Activated CD4-positive, alpha-beta T cell treated with anti-CD3 and anti-CD28 coated beads for 36 hours (primary cell): ENCODE data around the gene CHRM4. TPM values are rescaled to one million over a fixed set of nuclear protein-coding genes. Genes with fewer than 3 reads are reported as not detected.

Source experiments
- ATAC-seq: fragments of 200-7000 bp; cut with Tn5 transposase; one replicate; pipeline ENCODE4 v1.10.0; 2021; ENCODE audit warnings: mild to moderate bottlenecking, moderate library complexity
- CTCF ChIA-PET: fragments of 350-600 bp; sonication (Branson Sonifier 250); formaldehyde crosslinking; loops from one replicate; lab custom pipeline; 2021; ENCODE audit warnings: antibody characterized with exemption; lab: Charles Lee
- POLR2A ChIA-PET: fragments of 350-600 bp; sonication (Branson Sonifier 250); formaldehyde crosslinking; loops from one replicate; lab custom pipeline; 2021; ENCODE audit warnings: antibody characterized with exemption, inconsistent platforms; lab: Charles Lee
- DNase-seq: peaks from one replicate; pipeline ENCODE4 v3.0.0-alpha.2; 2020
- H3K27ac Mint-ChIP-seq: one replicate; pipeline ENCODE4 v1.8.0; 2021; ENCODE audit warnings: mixed read lengths
- H3K27me3 Mint-ChIP-seq: one replicate; pipeline ENCODE4 v1.8.0; 2021; ENCODE audit warnings: mixed read lengths
- H3K36me3 Mint-ChIP-seq: one replicate; pipeline ENCODE4 v1.8.0; 2021; ENCODE audit warnings: low read depth, mixed read lengths
- H3K4me1 Mint-ChIP-seq: one replicate; pipeline ENCODE4 v1.8.0; 2021; ENCODE audit warnings: mixed read lengths
- H3K4me3 Mint-ChIP-seq: one replicate; pipeline ENCODE4 v1.8.0; 2021; ENCODE audit warnings: mild to moderate bottlenecking, moderate library complexity, mixed read lengths
- H3K9me3 Mint-ChIP-seq: one replicate; pipeline ENCODE4 v1.8.0; 2021; ENCODE audit warnings: low read depth, mixed read lengths
- intact Hi-C, 2 experiments: fragments of 100-400 bp; cut with DNase I in 1 of 2; cut with micrococcal nuclease in 1 of 2; formaldehyde crosslinking; loops; one replicate each; pipeline versions ENCODE4 v1.14.2 to v1.15.1; 2022 to 2024; cut with DNase I, micrococcal nuclease
- total RNA-seq, 2 experiments: library from RNA; stranded (reverse); gene quantifications; one replicate each; pipeline ENCODE4 v1.2.3, GENCODE V29; 2021

The CHRM4 gene
- total RNA-seq, 2 experiments from 2014 or later, result 0.19 TPM; not detected in 1

DNA sequence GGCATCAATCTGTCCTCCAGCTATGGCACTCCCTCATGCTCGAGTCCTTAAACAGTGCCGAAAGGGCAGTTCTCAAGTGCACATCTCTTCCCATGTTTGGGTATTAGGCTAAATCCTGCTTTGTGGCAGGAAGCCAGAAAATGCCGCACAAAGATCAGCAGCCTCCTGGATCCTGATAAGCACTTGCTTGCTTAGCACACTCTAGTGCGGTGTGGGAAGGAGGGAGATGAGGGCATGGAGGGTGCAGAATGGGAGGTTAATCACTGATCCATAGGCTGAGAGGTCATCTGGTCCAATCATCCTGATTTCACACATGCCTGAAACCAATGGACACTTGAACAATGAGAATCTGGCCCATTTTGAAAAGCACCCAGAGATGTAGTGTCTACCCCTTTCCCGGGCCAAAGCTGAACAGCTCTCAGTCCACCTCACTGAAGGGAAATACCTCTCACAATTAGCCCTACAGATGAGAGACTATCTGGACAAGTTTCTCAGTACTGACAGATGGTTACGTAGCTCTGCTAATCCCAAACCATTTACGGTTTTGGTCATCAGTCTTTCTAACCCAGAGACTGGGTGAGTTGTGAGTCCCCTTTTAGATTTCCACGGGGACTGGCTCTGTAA, 29.8 kb upstream of the CHRM4 start:
- intact Hi-C loops, result no loop called here
- H3K27me3 Mint-ChIP-seq, result no peaks in the 10 kb centered on the region
- no peaks in the 10 kb centered on the region for H3K4me1 Mint-ChIP-seq
- ChIA-PET CTCF (no interaction called here), POLR2A (no interaction called here)
- H3K36me3 Mint-ChIP-seq, result peaks cover 21% of the 10 kb centered on the region
- no peak overlapping the region for H3K4me3 Mint-ChIP-seq
- no peak for ATAC-seq
- no peak overlapping the region for H3K27ac Mint-ChIP-seq
- no peaks in the 10 kb centered on the region for H3K9me3 Mint-ChIP-seq
- DNase-seq, result no peak

DNA sequence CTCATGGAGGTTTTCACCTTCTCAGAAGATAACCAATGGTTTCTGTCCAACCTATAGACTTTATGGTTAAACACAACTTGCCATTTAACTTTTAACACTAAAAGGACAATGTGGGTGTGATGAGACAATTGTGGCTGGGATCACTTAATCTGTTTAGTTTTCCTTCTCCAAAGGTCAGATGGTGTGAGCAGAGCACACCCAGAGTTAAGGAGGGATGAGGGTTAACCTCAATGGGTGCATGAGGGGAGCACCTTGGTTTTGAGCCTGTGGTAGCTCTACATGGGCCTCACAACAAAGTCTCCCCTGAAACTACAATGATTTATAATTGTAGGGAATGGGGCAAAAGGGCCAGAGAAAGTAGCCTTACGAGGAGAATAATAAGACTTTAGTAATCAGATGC, 28.9 kb upstream of the CHRM4 start:
- DNase-seq (no peak), ATAC-seq (no peak)
- H3K36me3 Mint-ChIP-seq, result peaks cover 26% of the 10 kb centered on the region
- no peaks in the 10 kb centered on the region for H3K9me3 Mint-ChIP-seq
- POLR2A ChIA-PET, result no interaction called here
- H3K4me1 Mint-ChIP-seq, result peaks cover 3% of the 10 kb centered on the region
- H3K27me3 Mint-ChIP-seq, result no peaks in the 10 kb centered on the region
- H3K27ac Mint-ChIP-seq, result no peak overlapping the region
- H3K4me3 Mint-ChIP-seq, result no peak overlapping the region
- CTCF ChIA-PET, result no interaction called here
- intact Hi-C loops, result no loop called here

GRCh38 chr11:46418751-46419150, 27.2 kb upstream of the CHRM4 start:
- CTCF ChIA-PET, result interaction anchor here (0.6 kb wide), 1 partner anchor 107 kb away, joined by 5 read pairs; no protein-coding TSS in a partner anchor
- POLR2A ChIA-PET, result no interaction called here
- DNase-seq (no peak), ATAC-seq (no peak)
- H3K4me1 Mint-ChIP-seq, result peaks cover 16% of the 10 kb centered on the region
- peaks cover 34% of the 10 kb centered on the region for H3K36me3 Mint-ChIP-seq
- intact Hi-C loops, result no loop called here
- H3K4me3 Mint-ChIP-seq, result no peak overlapping the region
- no peaks in the 10 kb centered on the region for H3K27me3 Mint-ChIP-seq
- no peak overlapping the region for H3K27ac Mint-ChIP-seq
- no peaks in the 10 kb centered on the region for H3K9me3 Mint-ChIP-seq

DNA sequence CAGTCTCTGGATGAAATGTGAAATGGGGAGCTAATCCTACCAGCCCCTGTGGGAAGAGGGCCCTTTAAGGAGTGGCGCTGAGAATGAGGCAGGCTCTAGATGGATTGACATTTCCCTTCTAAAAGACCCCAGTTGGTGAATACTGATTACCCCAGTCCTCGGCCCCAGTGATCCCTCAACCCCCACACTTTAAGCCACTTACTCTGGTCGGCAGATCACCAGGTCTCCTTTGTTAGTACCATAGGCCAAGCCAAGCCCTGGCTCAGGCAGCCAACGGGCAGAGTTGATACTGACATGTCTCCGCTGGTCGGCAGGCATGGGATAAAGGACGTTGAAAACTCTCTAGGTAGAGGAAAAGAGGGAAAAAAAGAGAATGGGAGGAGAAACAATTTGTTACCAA, 26.1 kb upstream of the CHRM4 start:
- H3K4me3 Mint-ChIP-seq, result no peak overlapping the region
- ATAC-seq, result no peak

DNA sequence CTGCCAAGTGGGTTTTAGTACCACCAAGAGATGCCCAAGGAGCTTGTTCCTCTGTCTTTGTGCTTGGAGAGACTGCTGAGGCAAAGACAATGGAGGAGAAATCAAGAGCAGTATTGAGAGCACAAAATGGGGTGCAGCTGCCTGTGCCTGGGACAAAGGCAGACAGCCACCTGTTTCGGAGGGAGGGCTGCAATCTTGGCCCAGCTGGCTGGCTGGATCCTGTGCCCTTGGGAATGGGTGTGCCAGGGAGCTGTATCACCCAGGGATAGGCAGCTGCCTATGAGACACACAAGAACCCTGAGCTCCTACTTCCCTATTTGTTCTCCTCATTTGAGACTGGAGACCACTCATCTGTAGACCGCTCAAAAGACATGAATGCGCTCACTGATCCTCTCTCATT, 23.3 kb upstream of the CHRM4 start:
- Mint-ChIP-seq H3K36me3 (peaks cover 22% of the 10 kb centered on the region), H3K4me3 (no peak overlapping the region), H3K27me3 (no peaks in the 10 kb centered on the region), H3K9me3 (no peaks in the 10 kb centered on the region), H3K4me1 (peaks cover 16% of the 10 kb centered on the region), H3K27ac (no peak overlapping the region)
- CTCF ChIA-PET, result interaction anchor here (0.9 kb wide), 1 partner anchor 15 kb away, joined by 3 read pairs; no protein-coding TSS in a partner anchor
- ATAC-seq (no peak), DNase-seq (no peak)
- POLR2A ChIA-PET, result no interaction called here
- intact Hi-C loops, result no loop called here

More for the DNA sequence above, 26.1 kb upstream of the CHRM4 start:
- no peaks in the 10 kb centered on the region for H3K27me3 Mint-ChIP-seq
- H3K27ac Mint-ChIP-seq, result no peak overlapping the region
- DNase-seq, result no peak
- H3K36me3 Mint-ChIP-seq, result peaks cover 30% of the 10 kb centered on the region
- POLR2A ChIA-PET, result no interaction called here
- intact Hi-C loops, result no loop called here
- CTCF ChIA-PET, result interaction anchor here (0.7 to 0.9 kb wide), 2 partner anchors 29 to 153 kb away, joined by 3 read pairs; no protein-coding TSS in a partner anchor
- H3K4me1 Mint-ChIP-seq, result peaks cover 16% of the 10 kb centered on the region
- H3K9me3 Mint-ChIP-seq, result no peaks in the 10 kb centered on the region

DNA sequence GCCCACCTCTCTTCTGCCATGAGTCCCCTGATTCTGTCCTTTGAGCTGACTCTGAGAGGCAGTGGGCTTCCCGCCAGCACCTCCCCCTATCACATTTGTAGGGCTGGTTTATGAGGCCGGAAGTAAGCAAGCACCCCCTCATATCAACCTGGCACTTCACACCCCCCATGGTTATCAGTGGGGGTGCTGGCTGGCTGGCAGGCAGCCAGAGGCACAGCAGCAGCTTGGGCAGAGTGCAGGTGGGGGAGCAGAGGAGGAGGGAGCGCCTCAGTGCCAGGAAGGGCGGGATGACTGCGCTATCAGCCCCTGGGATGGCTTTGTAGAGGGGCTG, 22.9 kb upstream of the CHRM4 start:
- no peak overlapping the region for H3K27ac Mint-ChIP-seq
- ChIA-PET POLR2A (no interaction called here), CTCF (interaction anchor here (0.9 to 1.3 kb wide), 3 partner anchors 14 to 356 kb away, joined by 3 read pairs; no protein-coding TSS in a partner anchor)
- peaks cover 22% of the 10 kb centered on the region for H3K36me3 Mint-ChIP-seq
- no peaks in the 10 kb centered on the region for H3K27me3 Mint-ChIP-seq
- DNase-seq, result no peak
- peaks cover 16% of the 10 kb centered on the region for H3K4me1 Mint-ChIP-seq
- ATAC-seq, result no peak
- intact Hi-C loops, result no loop called here
- H3K4me3 Mint-ChIP-seq, result no peak overlapping the region
- H3K9me3 Mint-ChIP-seq, result no peaks in the 10 kb centered on the region

DNA sequence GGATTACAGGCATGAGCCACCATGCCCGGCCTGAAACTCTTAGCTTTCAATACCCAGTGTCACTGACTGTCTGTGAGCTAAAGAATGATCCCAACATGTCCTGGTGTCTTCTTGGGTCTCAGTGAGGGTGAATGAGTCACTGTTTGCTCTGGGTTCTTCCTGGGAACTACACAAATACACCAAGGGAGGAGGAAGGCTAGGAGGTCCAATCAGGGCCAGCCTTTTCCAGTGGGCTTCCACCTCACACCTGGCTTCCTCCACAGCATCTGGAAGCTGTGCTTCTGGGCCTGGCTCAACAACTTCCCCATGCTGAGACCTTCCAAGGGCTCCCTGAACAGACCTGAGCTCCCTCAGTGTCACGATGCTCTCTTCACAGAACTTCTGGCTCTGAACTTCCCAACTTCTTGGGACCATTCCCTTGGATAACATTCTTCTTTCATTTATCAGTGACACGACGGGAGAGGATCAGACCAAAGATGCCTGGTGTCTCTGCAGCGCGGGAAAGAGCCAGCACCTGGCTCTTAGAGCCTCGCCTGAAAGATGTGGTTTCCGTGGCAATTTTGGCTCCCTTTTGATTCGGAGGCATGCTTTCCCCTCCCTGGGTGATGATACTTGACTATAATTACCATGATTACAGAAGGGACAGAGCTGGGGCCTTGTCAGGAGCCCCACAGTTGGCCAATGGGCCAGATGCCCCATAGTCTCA, 22.3 kb upstream of the CHRM4 start:
- intact Hi-C loops, result no loop called here
- no peaks in the 10 kb centered on the region for H3K27me3 Mint-ChIP-seq
- peaks cover 16% of the 10 kb centered on the region for H3K4me1 Mint-ChIP-seq
- peaks cover 22% of the 10 kb centered on the region for H3K36me3 Mint-ChIP-seq
- ChIA-PET POLR2A (no interaction called here), CTCF (interaction anchor here (0.9 to 1.8 kb wide), 5 partner anchors 10 to 357 kb away, joined by 3 to 6 read pairs (median 4); partner anchors contain the start of gene CHRM4)
- DNase-seq (no peak), ATAC-seq (no peak)
- H3K9me3 Mint-ChIP-seq, result no peaks in the 10 kb centered on the region
- no peak overlapping the region for H3K27ac Mint-ChIP-seq
- H3K4me3 Mint-ChIP-seq, result no peak overlapping the region

DNA sequence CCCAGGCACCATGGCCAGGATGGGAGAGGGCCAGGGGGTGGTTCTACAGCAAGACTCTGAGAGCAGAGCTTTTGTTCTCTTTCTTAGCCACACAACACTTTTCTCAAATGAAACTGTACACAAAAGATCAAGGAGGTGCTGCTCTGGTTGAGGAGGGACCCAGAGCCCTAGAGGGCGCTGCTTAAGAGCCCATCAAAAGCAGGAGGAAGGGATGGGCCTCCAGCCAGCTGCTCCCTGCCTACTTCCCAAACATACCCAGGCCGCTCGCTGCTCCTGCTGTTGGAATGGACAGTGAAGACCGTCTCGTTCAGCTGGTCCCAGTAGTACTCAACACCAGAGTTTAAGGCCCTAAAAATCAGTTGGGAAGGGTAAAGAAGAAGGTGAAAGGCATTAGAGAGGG, 18.4 kb upstream of the CHRM4 start:
- intact Hi-C loops, result no loop called here
- peaks cover 10% of the 10 kb centered on the region for H3K4me1 Mint-ChIP-seq
- no peak overlapping the region for H3K4me3 Mint-ChIP-seq
- no peak overlapping the region for H3K27ac Mint-ChIP-seq
- ChIA-PET CTCF (interaction anchor here (1.4 kb wide), 1 partner anchor 22 kb away, joined by 4 read pairs; no protein-coding TSS in a partner anchor), POLR2A (no interaction called here)
- no peak for DNase-seq
- H3K36me3 Mint-ChIP-seq, result peaks cover 16% of the 10 kb centered on the region
- ATAC-seq, result no peak
- no peaks in the 10 kb centered on the region for H3K27me3 Mint-ChIP-seq
- H3K9me3 Mint-ChIP-seq, result no peaks in the 10 kb centered on the region

GRCh38 chr11:46408407-46408986, 16.9 kb upstream of the CHRM4 start:
- CTCF ChIA-PET, result no interaction called here
- no peaks in the 10 kb centered on the region for H3K9me3 Mint-ChIP-seq
- ATAC-seq, result no peak
- no peaks in the 10 kb centered on the region for H3K27me3 Mint-ChIP-seq
- H3K27ac Mint-ChIP-seq, result no peak overlapping the region
- POLR2A ChIA-PET, result no interaction called here
- peaks cover 15% of the 10 kb centered on the region for H3K36me3 Mint-ChIP-seq
- DNase-seq, result no peak
- H3K4me3 Mint-ChIP-seq, result no peak overlapping the region
- intact Hi-C loops, result no loop called here
- no peaks in the 10 kb centered on the region for H3K4me1 Mint-ChIP-seq

- H3K27ac Mint-ChIP-seq, result no peak overlapping the region
- intact Hi-C loops, result no loop called here
- H3K27me3 Mint-ChIP-seq, result no peaks in the 10 kb centered on the region
- ATAC-seq (no peak), DNase-seq (no peak)
- H3K4me3 Mint-ChIP-seq, result no peak overlapping the region
- H3K36me3 Mint-ChIP-seq, result peaks cover 17% of the 10 kb centered on the region
- CTCF ChIA-PET, result no interaction called here
- no peaks in the 10 kb centered on the region for H3K9me3 Mint-ChIP-seq
- H3K4me1 Mint-ChIP-seq, result no peaks in the 10 kb centered on the region
- POLR2A ChIA-PET, result no interaction called here
These were observed 16.1 kb upstream of the CHRM4 start for GRCh38 chr11:46407635-46408034.

DNA sequence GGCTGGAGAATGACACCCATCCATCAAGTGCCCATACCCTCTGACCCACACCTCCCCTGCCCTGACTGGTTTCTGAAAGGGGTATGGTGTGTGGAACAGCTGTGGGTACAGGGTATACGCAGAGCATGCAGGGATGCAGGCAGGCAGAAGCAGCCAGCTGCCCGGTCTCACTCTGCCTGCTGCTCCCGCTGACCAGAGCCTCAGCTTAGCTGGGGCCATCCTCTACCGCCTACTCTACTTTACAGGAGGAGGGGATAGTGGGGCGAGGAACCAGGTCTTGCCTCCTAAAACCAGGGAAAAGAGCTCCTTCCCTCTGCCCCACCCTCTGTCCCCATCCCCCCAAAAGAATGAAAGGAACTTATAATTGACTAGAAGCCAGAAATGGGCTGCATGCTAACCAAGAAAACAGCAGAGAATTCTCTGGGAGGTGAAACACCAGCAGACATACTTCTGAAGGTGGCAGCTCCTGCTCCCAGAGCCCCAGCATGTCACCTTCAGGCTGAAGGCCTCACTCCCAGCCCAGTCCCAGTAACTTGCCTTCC, 13.0 kb upstream of the CHRM4 start:
- Mint-ChIP-seq H3K27me3 (no peaks in the 10 kb centered on the region), H3K27ac (no peak overlapping the region), H3K4me3 (no peak overlapping the region), H3K36me3 (peaks cover 18% of the 10 kb centered on the region), H3K9me3 (no peaks in the 10 kb centered on the region), H3K4me1 (no peaks in the 10 kb centered on the region)
- DNase-seq (no peak), ATAC-seq (no peak)
- intact Hi-C loops, result no loop called here
- POLR2A ChIA-PET, result no interaction called here
- CTCF ChIA-PET, result no interaction called here
